SK-N-MC (cell line): ENCODE results near the gene IFNAR1.

ENCODE experiments used
- EZH2 ChIP-seq: fragments of 200-600 bp; sonication (generic); IDR thresholded peaks from one replicate; pipeline ENCODE4 v1.6.1; 2017; ENCODE audit warnings: antibody characterized with exemption
- FOXP2 ChIP-seq: optimal IDR thresholded peaks from 2 replicates; pipeline ENCODE3; 2011; ENCODE audit warnings: mild to moderate bottlenecking, moderate library complexity; ENCODE audit not compliant: insufficient read depth; ENCODE audit errors: extremely low read length, control extremely low read depth
- POLR2AphosphoS5 ChIP-seq: IDR thresholded peaks from 2 replicates; pipeline ENCODE4 v1.6.1; 2012; ENCODE audit warnings: mild to moderate bottlenecking, low read depth, low read length, borderline replicate concordance

- TF ChIP-seq EZH2 (no peak), POLR2AphosphoS5 (no peak), FOXP2 (no peak)
These were observed 76.8 kb downstream of the IFNAR1 start for GRCh38 chr21:33401630-33401992.
